GM19455 (cell line): Measurements from ENCODE around the gene TMEM97.
"Not testable (repeated sequence)": the region's sequence is repeated elsewhere in the genome, so short reads cannot be mapped to it uniquely, and the experiment has no call there.

Source experiments
- ATAC-seq: cut with Tn5 transposase; IDR thresholded peaks from one replicate; pipeline ENCODE4 v1.9.1; 2021; ENCODE audit not compliant: unreplicated experiment

Gene TMEM97

DNA sequence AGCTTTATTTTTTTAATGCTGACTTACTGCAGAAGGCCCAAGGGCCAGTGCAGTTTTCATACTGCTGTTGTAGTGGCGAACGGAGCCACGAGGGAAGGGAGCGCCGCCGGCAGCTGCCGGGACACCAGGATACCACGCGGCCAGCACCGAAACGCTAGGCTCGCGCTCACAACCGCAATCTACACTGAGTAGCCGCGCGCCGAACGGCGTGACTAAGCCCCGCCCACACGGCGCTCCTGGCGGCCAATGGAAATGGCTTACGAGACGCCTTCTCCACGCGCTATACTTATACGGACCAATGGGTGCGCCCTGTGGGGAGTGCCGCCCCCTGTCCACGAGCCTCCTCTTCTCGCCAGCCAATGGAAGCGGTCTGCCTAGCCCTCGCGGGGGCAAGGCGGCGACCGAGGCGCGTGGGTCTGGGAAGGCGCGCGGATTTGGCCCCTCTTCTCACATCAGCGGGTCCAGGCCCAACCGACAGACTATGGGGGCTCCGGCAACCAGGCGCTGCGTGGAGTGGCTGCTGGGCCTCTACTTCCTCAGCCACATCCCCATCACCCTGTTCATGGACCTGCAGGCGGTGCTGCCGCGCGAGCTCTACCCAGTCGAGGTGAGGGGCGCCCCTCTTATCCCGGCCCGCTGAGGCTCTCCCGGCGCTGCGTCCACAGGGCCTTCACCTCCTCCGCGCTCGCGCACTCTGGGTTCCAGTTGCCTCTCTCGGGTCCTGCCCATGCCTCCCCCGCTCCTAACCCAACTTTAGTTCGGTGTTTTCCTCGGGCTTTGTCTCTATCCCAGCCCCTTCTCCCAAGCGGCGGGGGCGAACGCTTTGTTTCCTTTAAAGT is at the start of gene TMEM97:
TMEM97 (plus strand) TSS at position 442 of the 839 bp plus-strand sequence; CDS start at position 482, 40 bp downstream.
- ATAC-seq = peak; percentile 95

DNA sequence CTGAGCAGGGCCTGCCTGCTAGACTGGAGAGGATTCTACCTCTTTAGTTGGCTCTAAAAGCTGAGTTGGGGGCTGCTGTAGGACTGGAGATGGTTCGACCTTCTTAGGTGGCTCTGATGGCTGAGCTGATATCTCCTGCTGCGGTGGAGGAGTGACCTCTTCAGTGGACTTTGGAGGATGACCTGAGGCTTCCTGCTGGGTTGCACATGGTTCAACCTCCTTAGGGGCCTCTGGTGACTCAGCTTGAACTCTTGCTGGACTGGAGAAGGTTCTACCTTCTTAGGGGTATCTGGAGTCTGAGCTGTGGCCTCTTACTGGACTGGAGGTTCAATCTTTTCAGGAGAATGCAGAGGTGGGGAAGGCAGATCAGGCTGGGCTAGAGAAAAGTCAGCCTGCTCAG is 48.9 kb upstream of the TMEM97 start:
- ATAC-seq = no peak

- no peak for ATAC-seq
Observed at GRCh38 chr17:28270926-28271325, 48.1 kb upstream of the TMEM97 start.

DNA sequence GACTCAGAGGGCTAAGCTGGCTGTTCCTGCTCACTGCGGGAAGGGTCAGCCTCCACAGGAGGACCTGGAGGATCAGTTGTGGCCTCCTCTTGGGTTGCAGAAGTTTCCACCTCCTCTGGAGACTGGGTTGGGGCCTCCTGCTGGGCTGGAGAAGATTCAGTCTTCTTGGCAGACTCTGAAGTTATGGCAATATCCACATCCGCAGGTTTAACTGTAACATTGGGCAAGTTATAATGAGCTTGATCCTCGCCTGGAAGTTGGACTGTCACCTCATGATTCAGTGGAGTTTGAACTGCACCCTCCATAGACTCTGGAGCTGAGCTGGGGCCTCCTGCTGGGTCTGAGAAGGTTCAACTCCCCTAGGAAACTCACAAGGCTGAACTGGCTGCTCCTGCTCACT is 47.6 kb upstream of the TMEM97 start:
- no peak for ATAC-seq

- ATAC-seq = no peak
Observed at GRCh38 chr17:28272166-28272565, 46.8 kb upstream of the TMEM97 start.

GRCh38 chr17:28273341-28273740 is 45.7 kb upstream of the TMEM97 start:
- not testable (repeated sequence) for ATAC-seq

DNA sequence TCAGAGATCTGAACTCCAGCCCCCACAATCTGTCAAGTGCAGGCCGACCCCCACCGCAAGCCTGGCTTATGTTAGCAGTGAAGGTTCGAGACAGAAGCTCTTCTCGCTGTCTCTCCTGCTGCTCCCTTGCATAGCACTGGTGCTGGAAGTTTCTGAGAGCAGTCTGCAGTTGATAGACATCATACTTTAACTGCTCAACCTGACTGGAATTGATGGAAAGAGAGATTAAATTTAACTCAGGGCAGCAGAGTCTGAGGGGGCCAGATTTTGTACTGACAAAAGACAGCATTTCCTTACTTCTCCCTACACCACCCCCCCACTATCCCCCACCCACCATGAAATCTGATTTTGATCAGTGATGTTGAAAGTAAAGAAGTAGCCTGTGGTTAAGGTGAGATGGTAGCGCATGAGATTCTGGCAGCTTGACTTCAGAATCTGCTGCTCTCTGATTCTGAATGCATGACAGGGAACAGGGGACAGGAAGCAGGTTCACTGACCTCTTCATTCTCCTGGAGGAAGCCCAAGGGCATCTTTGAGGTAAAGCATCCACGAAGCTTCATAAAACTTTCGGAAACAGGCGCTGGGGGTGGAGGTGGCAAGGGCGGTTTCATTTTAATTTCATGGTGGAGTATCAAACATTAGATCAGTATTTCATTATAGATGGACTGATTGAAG is 44.3 kb upstream of the TMEM97 start:
- no peak for ATAC-seq

GRCh38 chr17:28276011-28276410 is 43.0 kb upstream of the TMEM97 start:
- no peak for ATAC-seq

GRCh38 chr17:28279411-28279810 is 39.6 kb upstream of the TMEM97 start:
- no peak for ATAC-seq

DNA sequence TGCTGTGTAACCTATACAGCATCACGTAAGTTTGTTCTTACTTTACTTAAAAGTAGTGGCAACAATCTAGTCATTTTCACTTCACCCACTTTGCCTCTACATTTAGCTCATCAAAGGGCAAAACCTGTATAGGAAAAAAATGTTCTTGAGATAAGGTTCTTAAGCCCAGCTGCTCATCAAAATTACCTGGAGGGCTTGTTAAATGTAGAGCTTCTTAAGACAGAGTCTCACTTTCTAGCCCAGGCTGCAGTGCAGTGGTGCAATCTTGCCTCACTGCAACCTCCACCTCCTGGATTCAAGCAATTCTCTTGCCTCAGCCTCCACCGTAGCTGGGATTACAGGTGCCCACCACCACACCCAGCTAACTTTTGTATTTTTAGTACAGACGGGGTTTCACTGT is 38.2 kb upstream of the TMEM97 start:
- no peak for ATAC-seq

- ATAC-seq = no peak
Observed at GRCh38 chr17:28282596-28282995, 36.4 kb upstream of the TMEM97 start.

GRCh38 chr17:28285965-28286364 is 33.0 kb upstream of the TMEM97 start:
- no peak for ATAC-seq

- no peak for ATAC-seq
Observed at GRCh38 chr17:28290703-28291102, 28.3 kb upstream of the TMEM97 start.

GRCh38 chr17:28291780-28292330 is 27.1 kb upstream of the TMEM97 start:
- ATAC-seq = no peak

DNA sequence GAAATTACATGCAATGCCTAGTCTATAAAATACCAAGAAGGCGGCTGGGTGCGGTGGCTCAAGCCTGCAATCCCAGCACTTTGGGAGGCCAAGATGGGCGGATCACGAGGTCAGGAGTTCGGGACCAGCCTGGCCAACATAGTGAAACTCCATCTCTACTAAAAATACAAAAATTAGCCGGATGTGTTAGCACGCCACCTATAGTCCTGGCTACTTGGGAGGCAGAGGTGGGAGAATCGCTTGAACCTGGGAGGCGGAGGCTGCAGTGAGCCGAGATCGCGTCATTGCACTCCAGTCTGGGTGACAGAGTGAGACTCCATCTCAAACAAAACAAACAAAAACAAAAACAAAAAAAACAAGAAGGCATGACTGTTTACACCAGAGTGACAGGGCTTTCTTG is 26.1 kb upstream of the TMEM97 start:
- not testable (repeated sequence) for ATAC-seq

DNA sequence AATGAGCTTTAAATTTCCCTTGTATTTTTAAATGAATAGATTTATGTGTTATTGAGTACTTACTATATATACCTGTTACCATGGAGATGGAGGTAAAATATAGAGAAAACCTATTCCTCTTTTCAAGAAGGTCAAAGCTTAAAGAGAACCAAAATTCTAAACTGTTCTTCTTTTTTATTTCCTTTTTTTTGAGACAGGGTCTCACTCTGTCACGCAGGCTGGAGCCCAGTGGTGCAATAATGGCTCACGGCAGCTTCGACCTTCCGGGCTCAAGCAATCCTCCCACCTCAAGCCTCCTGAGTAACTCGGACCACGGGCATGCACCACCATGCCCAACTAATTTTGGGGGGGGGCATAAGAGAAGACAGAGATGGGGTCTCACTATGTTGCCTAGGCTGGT is 25.0 kb upstream of the TMEM97 start:
- no peak for ATAC-seq

GRCh38 chr17:28295677-28296578 is 23.1 kb upstream of the TMEM97 start:
- ATAC-seq = no peak

- no peak for ATAC-seq
Observed at GRCh38 chr17:28298449-28298848, 20.6 kb upstream of the TMEM97 start.

- no peak for ATAC-seq
Observed at GRCh38 chr17:28306954-28307401, 12.0 kb upstream of the TMEM97 start.

DNA sequence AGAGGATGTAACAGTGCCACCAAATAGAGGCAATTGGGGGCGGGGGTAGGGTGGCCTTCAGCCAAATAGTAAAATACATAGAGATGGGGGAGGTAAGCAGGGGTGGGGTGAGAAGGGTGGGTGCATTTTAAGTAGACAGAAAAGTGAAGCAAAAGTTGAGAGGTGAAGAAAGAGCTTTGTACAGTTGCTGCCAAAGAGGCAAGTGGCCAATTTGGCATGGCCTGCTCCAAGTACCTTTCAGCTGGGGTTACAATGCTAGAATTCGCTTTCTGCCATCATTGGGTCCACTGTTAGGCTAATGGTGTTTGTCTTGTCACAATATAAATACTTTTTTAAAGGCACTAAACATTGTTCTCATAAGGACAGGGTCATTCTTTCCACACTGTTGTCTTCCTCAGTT is 5.2 kb upstream of the TMEM97 start:
- ATAC-seq = no peak
